Stromal cell of bone marrow (primary cell): ENCODE data around the gene FBXO31.
A peak's percentile ranks its signal among the peaks of the same experiment; 100 is the strongest.
"Not testable (repeated sequence)": the region's sequence is repeated elsewhere in the genome, so short reads cannot be mapped to it uniquely, and the experiment has no call there.

Experiments used
- DNase-seq: peaks from one replicate; pipeline ENCODE4 v3.0.0-alpha.2; 2012; ENCODE audit warnings: low read depth

FBXO31 gene

GRCh38 chr16:87410968-87411367 lies 27.4 kb upstream of the FBXO31 start:
- DNase-seq, result no peak

- no peak for DNase-seq
Measured at GRCh38 chr16:87410530-87410929, 27.0 kb upstream of the FBXO31 start.

GRCh38 chr16:87409781-87410180 lies 26.2 kb upstream of the FBXO31 start:
- no peak for DNase-seq

GRCh38 chr16:87409153-87409552 lies 25.6 kb upstream of the FBXO31 start:
- DNase-seq, result no peak

- DNase-seq, result peak; percentile 25
Measured at GRCh38 chr16:87407511-87408112, 24.0 kb upstream of the FBXO31 start.

GRCh38 chr16:87406495-87407088 lies 23.0 kb upstream of the FBXO31 start:
- DNase-seq, result no peak

- no peak for DNase-seq
Measured at GRCh38 chr16:87404764-87405625, 21.4 kb upstream of the FBXO31 start.

- no peak for DNase-seq
Measured at GRCh38 chr16:87395181-87395842, 11.7 kb upstream of the FBXO31 start.

GRCh38 chr16:87393680-87394055 lies 10.1 kb upstream of the FBXO31 start:
- DNase-seq, result no peak

- DNase-seq, result no peak
Measured at GRCh38 chr16:87392821-87393679, 9.5 kb upstream of the FBXO31 start.

- peak; percentile 90 for DNase-seq
Measured at GRCh38 chr16:87391950-87392820, 8.6 kb upstream of the FBXO31 start, which contains the start of gene MAP1LC3B. TSS of gene MAP1LC3B (plus strand) at chr16:87392336. CDS start at chr16:87392428, 92 bp downstream.

GRCh38 chr16:87391324-87391949 lies 7.9 kb upstream of the FBXO31 start:
- DNase-seq, result no peak

- DNase-seq, result no peak
Measured at GRCh38 chr16:87390641-87391323, 7.2 kb upstream of the FBXO31 start.

- DNase-seq, result not testable (repeated sequence)
Measured at GRCh38 chr16:87389914-87390313, 6.3 kb upstream of the FBXO31 start.

GRCh38 chr16:87389245-87389644 lies 5.7 kb upstream of the FBXO31 start:
- no peak for DNase-seq

GRCh38 chr16:87388818-87389134 lies 5.2 kb upstream of the FBXO31 start:
- DNase-seq, result no peak

- peak; percentile 99 for DNase-seq
Measured at GRCh38 chr16:87387942-87388817, 4.6 kb upstream of the FBXO31 start.

GRCh38 chr16:87384875-87385167 lies 1.2 kb upstream of the FBXO31 start:
- DNase-seq, result not testable (repeated sequence)
